NCI-H526 treated with DMSO at 0.1 percent for 48 hours (cell line): ENCODE results near the gene SLC4A1AP.

Experiments
- DNase-seq: peaks from one replicate; lab custom pipeline; 2025; lab: John Stamatoyannopoulos, UW

Gene SLC4A1AP

DNA sequence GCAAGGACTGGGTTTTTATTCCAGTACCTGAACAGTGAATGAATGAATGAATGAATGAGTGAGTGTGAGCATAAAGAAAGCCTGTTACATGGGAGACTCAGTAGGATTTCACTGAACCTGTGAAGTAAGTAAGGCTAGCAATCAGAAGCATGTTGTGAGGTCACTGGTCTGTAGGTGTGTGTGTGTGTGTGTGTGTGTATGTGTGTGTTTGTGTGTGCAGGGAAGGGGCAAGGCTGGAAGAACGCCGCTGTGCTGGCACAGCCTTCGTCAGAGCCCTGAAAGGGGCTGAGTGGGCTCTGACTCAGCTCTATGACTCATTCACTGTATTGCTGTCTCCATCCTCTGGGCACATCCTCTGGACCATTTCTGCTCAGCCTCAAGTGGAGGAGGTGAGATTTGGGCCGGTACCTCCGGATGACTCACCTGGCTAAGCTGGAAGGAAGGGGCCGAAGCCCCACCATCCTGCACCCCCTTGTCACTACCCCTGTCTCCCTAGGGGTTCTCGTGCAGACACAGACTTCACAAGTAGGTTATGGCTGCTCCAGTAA lies 56.4 kb downstream of the SLC4A1AP start:
- no peak for DNase-seq

DNA sequence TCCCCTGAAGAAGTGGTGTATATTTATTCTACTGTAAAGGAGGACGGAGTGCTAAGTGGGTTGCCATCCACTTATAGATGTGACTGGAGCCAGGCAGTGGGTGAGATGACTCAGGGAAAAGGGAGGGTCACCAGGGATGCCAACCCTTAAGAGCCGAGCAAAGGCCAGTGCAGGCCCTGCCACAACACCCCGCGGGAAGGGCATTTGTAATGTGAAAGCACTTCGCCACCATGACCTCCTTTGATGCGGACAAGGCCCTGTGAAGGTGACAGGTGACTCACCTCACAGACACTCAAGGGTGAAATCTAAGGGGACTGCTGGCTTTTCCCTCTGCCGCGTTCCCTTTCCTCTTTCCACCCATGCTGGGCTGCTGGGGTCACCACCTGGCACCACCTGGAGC lies 57.6 kb downstream of the SLC4A1AP start:
- DNase-seq, result no peak

GRCh38 chr2:27721884-27722485 lies 58.3 kb downstream of the SLC4A1AP start:
- DNase-seq, result no peak

- peak; percentile 34 for DNase-seq
Measured at GRCh38 chr2:27723372-27724144, 59.9 kb downstream of the SLC4A1AP start.

- DNase-seq, result no peak
Measured at GRCh38 chr2:27724191-27724590, 60.5 kb downstream of the SLC4A1AP start.

DNA sequence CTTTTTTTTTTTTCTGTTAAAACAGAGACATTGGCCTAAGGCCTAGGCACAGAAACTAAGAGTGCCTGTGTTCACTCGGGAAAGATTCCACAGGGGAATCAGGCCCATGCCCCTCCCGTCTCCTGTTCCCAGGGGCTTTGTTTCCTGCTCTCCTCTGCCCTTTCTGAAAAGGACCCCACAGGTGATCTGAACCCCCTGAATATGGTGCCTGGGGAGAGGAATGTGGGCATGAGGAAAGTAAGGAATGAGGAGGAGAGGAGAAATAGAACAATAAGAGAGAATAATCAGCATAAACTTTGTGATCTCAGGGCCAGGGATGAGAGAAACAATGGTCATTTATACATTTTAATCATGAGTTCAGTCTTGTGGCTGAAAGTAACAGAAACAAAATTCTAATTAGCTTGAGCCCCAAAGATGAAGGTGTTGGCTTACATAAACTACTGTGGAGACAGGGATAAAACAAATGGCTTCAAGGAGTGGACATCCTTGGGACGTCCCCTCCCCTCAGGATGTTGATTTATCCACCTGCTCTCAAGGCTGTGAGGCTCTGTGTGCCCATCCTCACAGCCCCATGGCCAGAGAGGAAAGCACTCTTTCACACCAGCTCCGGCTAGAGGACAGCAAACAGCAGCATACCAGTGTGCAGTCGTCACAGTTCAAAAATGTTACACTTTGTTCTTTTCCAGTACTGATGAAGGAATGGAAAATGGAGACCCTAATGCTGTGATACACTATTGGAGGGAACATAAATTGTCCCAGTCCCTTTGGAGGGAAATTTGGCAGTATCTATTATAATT lies 61.4 kb downstream of the SLC4A1AP start:
- no peak for DNase-seq

DNA sequence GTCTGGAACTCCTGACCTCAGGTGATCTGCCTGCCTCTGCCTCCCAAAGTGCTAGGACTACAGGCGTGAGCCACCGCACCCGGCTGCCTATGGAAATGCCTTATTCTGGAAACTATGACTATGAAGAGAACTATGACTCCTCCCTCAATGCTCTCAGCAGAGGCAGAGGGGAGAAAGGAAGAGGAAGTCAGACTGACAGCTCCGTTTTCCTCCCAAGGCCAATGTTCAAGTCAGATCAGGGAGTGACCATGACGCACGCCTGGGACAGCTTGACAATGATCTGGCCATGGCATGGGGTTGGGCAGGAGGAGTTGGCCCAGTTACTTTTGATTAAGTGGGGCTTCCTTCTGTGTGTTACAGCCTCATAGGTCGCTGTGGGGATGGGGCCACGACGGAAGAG lies 63.6 kb downstream of the SLC4A1AP start:
- no peak for DNase-seq

GRCh38 chr2:27728081-27728858 lies 64.6 kb downstream of the SLC4A1AP start:
- DNase-seq, result no peak

GRCh38 chr2:27729198-27729597 lies 65.5 kb downstream of the SLC4A1AP start:
- no peak for DNase-seq

- no peak for DNase-seq
Measured at GRCh38 chr2:27729614-27730013, 65.9 kb downstream of the SLC4A1AP start.

GRCh38 chr2:27730261-27730662 lies 66.6 kb downstream of the SLC4A1AP start:
- DNase-seq, result no peak

DNA sequence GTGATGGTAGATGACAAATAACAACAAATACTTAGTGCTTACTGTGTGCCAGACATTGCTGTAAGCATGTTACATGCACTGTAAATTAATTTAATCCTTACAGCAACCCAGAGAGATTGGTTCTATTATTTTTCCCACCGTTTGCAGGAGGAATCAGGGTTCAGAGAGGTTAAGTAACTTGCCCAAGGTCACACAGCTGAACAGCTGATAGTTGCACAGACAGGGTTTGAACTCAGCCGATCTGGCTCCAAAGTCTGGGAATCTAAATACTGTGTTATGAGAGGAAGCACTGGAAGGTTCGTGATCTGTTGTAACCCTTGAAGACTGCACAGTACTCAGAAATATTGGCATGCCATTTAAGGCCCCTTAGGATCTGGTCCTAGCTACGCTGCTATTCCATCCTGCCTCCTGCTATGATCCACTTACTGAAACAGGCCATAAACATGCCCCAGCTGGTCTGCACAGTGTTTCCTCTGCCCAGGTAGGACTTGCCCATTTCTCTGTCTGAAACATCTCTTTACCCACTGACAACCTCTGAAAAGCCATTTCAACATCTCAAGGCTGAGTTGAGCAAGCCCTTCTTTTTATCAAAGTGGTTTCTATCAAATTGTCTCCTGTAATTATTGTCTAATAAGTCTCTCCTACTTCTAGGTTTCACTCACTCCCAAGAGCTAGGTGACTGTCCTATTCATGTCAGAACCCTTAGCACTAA lies 67.4 kb downstream of the SLC4A1AP start:
- DNase-seq, result no peak

GRCh38 chr2:27734305-27734704 lies 70.6 kb downstream of the SLC4A1AP start:
- no peak for DNase-seq

GRCh38 chr2:27735263-27735904 lies 71.7 kb downstream of the SLC4A1AP start:
- DNase-seq, result no peak

DNA sequence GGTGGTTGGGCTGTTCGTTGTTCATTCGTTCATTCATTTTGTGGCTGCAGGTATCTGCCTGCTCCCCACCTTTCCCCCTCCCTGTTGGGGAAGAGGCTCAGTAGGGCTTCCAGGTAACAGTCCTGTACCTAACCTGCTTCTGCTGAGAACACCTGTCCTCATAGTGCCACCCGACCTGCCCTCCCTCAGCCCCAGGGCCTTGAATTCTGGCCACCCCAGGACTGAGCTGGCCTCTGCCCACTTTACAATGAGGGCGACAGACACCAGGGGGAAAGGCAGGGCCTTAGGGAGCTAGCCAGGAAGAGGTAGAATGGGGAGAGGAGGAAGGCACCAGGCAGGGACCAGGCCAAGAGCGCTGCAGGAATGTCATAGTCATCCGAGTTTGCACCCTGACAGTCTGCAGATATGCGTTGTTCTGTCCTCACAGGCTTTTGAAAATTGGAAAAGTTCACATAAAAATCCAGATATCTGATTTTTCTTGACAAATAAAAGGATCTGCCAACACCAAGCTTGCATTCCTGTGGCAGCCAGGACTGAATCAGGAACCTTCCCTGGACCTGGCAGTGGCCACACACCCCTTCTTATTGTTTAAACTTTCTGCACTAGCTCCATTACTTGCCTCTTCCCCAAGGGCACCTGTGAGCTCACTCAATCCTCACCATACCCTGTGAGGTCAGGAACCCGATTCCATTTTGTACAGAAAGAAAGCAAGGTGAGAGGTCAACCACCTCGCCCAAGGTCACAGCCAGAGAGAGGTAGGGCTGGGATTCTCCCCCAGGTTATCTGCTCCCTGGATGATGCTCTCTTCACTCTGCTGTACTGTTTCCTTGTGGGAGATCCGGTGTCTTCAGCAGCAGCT lies 72.6 kb downstream of the SLC4A1AP start:
- no peak for DNase-seq

- DNase-seq, result no peak
Measured at GRCh38 chr2:27736890-27737204, 73.2 kb downstream of the SLC4A1AP start.

DNA sequence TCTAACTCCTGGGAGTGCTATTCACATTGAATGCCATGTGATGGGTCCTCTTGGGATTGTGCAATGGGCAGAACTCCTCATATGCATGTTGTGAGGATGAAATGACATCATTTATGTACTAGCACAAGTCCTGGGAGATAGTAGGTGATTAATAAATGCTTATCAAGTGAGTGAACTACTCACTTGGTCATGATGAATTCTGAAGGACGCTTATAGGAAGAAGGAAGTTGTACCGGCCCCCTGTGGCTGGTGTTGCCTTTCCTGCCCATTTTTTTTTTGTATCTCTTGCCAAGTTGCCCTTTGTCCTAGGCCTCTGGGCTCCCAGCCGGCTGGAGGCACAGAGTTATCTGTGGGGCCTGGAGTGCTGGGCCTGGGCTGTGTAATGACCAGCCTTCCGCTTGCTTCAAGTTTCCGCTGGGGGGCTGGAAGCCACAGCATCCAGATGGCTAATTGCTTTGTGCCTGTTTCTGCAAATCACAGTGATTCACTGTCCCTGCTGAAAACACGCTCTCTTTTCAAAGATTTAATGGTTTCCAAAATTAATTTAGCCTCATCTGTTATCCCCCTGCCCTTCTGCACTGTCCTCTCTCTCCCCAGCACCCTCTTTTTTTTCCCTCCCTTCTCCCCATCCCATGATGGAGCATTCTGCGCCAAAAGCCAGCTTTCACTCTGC lies 74.1 kb downstream of the SLC4A1AP start:
- no peak for DNase-seq

GRCh38 chr2:27738349-27739057 lies 74.8 kb downstream of the SLC4A1AP start:
- DNase-seq, result no peak

DNA sequence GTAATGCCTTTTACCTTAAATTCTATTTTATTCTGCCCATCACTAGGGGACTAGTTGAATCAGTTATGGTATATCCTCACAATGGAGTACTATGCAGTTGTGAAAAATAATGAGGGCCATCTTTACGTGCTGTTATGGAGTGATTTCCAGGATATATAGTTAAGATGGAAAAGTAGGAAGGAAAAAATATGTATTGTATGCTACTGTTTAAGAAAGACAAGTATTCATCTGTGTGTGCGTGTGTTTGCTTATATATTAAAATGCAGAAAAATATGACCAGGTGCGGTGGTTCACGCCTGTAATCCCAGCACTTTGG lies 75.3 kb downstream of the SLC4A1AP start:
- DNase-seq, result no peak
